Activated CD4-positive, alpha-beta T cell treated with anti-CD3 and anti-CD28 coated beads for 36 hours (primary cell): ENCODE measurements around the gene KCNE4. TPM values are rescaled to one million over a fixed set of nuclear protein-coding genes. Genes with fewer than 3 reads are reported as not detected.

Source experiments
- ATAC-seq: fragments of 200-7000 bp; cut with Tn5 transposase; one replicate; pipeline ENCODE4 v1.10.0; 2021; ENCODE audit warnings: mild to moderate bottlenecking, moderate library complexity
- CTCF ChIA-PET: fragments of 350-600 bp; sonication (Branson Sonifier 250); formaldehyde crosslinking; loops from one replicate; lab custom pipeline; 2021; ENCODE audit warnings: antibody characterized with exemption; lab: Charles Lee
- POLR2A ChIA-PET: fragments of 350-600 bp; sonication (Branson Sonifier 250); formaldehyde crosslinking; loops from one replicate; lab custom pipeline; 2021; ENCODE audit warnings: antibody characterized with exemption, inconsistent platforms; lab: Charles Lee
- DNase-seq: peaks from one replicate; pipeline ENCODE4 v3.0.0-alpha.2; 2020
- H3K27ac Mint-ChIP-seq: one replicate; pipeline ENCODE4 v1.8.0; 2021; ENCODE audit warnings: mixed read lengths
- H3K27me3 Mint-ChIP-seq: one replicate; pipeline ENCODE4 v1.8.0; 2021; ENCODE audit warnings: mixed read lengths
- H3K36me3 Mint-ChIP-seq: one replicate; pipeline ENCODE4 v1.8.0; 2021; ENCODE audit warnings: low read depth, mixed read lengths
- H3K4me1 Mint-ChIP-seq: one replicate; pipeline ENCODE4 v1.8.0; 2021; ENCODE audit warnings: mixed read lengths
- H3K4me3 Mint-ChIP-seq: one replicate; pipeline ENCODE4 v1.8.0; 2021; ENCODE audit warnings: mild to moderate bottlenecking, moderate library complexity, mixed read lengths
- H3K9me3 Mint-ChIP-seq: one replicate; pipeline ENCODE4 v1.8.0; 2021; ENCODE audit warnings: low read depth, mixed read lengths
- intact Hi-C, 2 experiments: fragments of 100-400 bp; cut with DNase I in 1 of 2; cut with micrococcal nuclease in 1 of 2; formaldehyde crosslinking; loops; one replicate each; pipeline versions ENCODE4 v1.14.2 to v1.15.1; 2022 to 2024; cut with DNase I, micrococcal nuclease
- total RNA-seq, 2 experiments: library from RNA; stranded (reverse); gene quantifications; one replicate each; pipeline ENCODE4 v1.2.3, GENCODE V29; 2021

The KCNE4 gene
- total RNA-seq, 2 experiments from 2014 or later: not detected

DNA sequence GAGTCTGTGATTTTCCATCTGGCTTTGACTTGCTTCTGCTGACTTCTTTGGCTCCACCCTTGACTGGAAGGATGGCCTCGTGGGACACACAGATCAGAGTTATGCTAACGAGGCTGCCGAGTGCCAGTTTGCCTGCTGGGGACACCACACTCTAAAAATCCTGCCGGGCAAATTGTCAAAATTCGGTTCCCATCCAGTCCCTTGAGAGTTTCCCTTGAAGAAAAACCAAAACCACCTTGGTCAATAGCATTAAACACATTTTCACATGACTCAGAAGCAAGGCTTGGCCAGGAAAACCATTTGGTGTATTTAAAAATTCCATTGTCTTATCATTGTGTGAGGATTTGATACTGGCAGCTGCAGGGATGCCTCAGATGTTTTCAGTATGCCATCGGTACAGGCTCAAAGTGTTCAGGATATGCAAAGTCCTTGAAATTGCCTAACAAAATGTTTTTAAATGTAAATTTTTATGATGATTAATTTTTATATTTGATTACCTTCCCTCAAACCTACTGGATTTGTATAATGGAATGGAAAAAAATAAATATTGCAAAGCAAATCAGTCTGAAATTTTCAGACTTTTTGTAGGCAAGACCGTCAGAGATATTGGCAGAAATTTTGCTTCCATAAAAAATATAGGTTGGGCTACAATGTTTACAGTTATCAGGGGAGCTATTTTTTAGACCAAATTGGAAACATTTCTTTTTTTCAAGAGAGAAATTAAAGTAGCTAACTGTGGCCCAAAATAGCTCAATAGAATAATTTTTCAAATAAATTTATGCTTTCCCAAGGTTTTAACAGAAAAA, 41.6 kb downstream of the KCNE4 start:
- CTCF ChIA-PET: no interaction called here
- Mint-ChIP-seq H3K9me3 (no peaks in the 10 kb centered on the region), H3K4me1 (no peaks in the 10 kb centered on the region), H3K27me3 (peaks cover 8% of the 10 kb centered on the region), H3K27ac (no peak overlapping the region), H3K4me3 (no peak overlapping the region), H3K36me3 (no peaks in the 10 kb centered on the region)
- ATAC-seq: no peak
- no peak for DNase-seq
- POLR2A ChIA-PET: no interaction called here
- intact Hi-C loops: no loop called here

DNA sequence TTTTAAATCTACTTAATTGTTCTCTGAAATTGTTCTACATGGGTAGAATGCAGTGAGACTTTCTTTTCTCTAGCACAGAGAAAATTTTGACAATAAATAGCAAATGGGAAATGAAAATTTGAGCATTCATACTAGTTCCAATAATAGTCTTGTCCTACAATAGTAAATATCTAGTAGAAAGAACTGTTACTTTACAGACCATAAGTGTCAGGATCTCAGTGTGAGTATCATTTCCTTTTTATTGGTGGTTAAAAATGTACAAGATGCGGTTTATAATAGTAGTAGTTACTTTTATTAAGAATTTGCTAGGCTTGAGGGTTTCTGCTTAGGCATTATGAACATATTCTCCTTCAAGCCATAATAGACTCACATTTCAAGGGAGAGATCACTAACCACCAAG, 43.2 kb downstream of the KCNE4 start:
- Mint-ChIP-seq H3K4me1 (no peaks in the 10 kb centered on the region), H3K27me3 (peaks cover 8% of the 10 kb centered on the region), H3K27ac (no peak overlapping the region), H3K36me3 (no peaks in the 10 kb centered on the region), H3K9me3 (no peaks in the 10 kb centered on the region), H3K4me3 (no peak overlapping the region)
- intact Hi-C loops: no loop called here
- POLR2A ChIA-PET: no interaction called here
- ATAC-seq (no peak), DNase-seq (no peak)
- CTCF ChIA-PET: no interaction called here

DNA sequence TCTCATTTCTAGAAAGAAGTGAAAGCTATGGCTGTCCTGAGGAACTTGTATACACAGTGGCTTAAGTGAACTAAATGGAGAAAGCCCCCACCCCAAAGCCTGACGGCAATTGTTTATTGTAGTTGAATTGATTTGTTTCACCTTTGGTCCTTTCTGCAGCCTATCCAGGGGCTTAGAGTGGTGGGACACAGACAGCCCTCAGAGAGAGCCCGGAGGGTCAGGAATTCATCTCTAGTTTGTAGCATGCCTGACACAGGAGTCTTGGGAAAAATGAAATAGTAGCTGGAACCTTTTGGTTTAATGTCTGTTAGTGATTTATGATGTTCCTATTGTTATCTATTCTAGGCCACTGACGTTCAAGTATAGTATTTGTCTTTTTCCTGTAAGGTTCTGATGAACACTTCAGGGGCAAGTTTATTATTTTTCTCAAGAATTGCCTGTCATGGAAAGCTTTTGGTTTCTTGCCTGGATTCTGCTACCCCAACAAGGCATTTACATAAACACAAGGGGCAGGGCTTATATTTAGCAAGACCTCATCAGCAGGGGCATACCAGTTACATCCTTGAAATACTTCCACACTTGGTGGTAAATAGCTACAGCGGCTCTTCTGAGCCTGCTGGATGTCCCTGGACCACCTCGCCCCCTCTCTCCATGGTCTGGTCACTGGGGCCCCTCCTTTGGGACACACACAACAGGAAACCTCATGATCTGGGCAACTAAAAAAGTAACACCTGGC, 44.4 kb downstream of the KCNE4 start:
- no peak for DNase-seq
- CTCF ChIA-PET: no interaction called here
- no peaks in the 10 kb centered on the region for H3K9me3 Mint-ChIP-seq
- H3K4me1 Mint-ChIP-seq: no peaks in the 10 kb centered on the region
- no peak overlapping the region for H3K27ac Mint-ChIP-seq
- no peak overlapping the region for H3K4me3 Mint-ChIP-seq
- no peaks in the 10 kb centered on the region for H3K36me3 Mint-ChIP-seq
- POLR2A ChIA-PET: no interaction called here
- H3K27me3 Mint-ChIP-seq: peaks cover 8% of the 10 kb centered on the region
- intact Hi-C loops: no loop called here
- no peak for ATAC-seq

DNA sequence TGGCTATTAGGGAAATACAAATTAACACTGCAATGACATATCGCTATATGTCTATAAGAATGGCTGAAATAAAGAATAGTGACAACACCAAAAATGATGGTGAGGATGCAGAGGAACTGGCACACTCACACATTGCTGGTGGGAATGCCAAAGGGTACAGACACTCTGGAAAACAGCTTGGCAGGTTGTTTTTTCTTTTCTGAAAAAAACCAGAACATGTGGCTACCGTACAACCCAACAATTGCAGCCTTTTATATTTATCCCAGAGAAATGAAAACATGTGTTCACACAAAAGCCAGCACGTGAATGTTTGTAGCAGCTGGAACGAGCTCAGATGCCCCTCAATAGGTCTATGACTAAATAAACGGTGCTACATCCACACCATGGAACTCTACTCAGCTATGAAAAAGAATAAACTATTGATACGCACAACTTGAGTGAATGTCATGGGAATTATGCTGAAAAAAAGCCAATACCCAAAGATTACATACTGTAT, 45.9 kb downstream of the KCNE4 start:
- ATAC-seq (no peak), DNase-seq (no peak)
- Mint-ChIP-seq H3K4me1 (no peaks in the 10 kb centered on the region), H3K27me3 (peaks cover 5% of the 10 kb centered on the region), H3K9me3 (no peaks in the 10 kb centered on the region), H3K4me3 (no peak overlapping the region), H3K36me3 (no peaks in the 10 kb centered on the region), H3K27ac (no peak overlapping the region)
- ChIA-PET CTCF (no interaction called here), POLR2A (no interaction called here)
- intact Hi-C loops: no loop called here

DNA sequence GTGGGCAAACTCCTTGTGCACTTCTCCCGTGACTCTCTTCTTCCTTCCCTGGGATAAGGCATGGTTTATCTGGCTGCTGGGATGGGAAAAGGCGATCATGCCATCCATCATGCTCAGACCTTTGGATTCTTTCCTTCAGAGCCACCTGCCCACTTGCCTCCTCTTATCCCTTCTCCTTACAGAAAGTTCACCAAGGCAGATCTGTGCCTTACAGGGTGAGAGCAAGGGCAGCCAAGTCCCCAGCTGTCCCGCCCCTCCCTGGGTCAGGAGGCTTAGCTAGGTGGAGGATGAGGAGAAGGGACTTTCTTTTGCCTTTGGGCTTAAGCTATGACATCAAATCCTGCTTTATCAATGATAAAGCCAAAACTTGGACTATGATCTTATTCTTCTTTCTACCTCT, 47.6 kb downstream of the KCNE4 start:
- H3K9me3 Mint-ChIP-seq: no peaks in the 10 kb centered on the region
- ATAC-seq (no peak), DNase-seq (no peak)
- POLR2A ChIA-PET: no interaction called here
- no peaks in the 10 kb centered on the region for H3K4me1 Mint-ChIP-seq
- H3K4me3 Mint-ChIP-seq: no peak overlapping the region
- CTCF ChIA-PET: interaction anchor here (1.2 kb wide), 1 partner anchor 17 kb away, joined by 3 read pairs; no protein-coding TSS in a partner anchor
- peaks cover 5% of the 10 kb centered on the region for H3K27me3 Mint-ChIP-seq
- no peaks in the 10 kb centered on the region for H3K36me3 Mint-ChIP-seq
- intact Hi-C loops: no loop called here
- H3K27ac Mint-ChIP-seq: no peak overlapping the region

DNA sequence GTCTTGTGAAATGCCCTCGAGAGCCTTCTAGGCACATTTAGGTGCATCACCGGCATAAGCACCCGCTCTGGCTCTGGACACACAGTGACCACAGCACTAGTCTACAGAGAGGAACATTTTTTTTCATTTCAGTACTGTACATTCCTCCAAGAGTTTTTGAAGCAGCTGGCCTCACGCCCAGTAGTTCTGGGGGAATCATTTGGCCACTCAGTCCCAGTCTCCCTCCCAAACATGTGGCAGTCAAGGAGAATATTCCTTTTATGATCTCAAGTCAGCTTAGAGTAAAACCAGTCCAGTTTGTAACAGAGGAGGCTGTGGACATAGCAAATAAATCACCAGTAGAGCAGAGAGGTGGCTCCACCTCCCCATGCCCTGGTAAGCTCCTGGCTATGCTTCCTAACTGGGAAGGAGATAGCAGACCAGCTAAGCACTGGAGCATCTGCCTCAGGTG, 48.1 kb downstream of the KCNE4 start:
- H3K27ac Mint-ChIP-seq: no peak overlapping the region
- intact Hi-C loops: loop anchor here (2.0 to 5.0 kb wide), 2 partner anchors 128 to 129 kb away; no protein-coding TSS in a partner anchor
- DNase-seq (no peak), ATAC-seq (no peak)
- H3K36me3 Mint-ChIP-seq: no peaks in the 10 kb centered on the region
- no peaks in the 10 kb centered on the region for H3K4me1 Mint-ChIP-seq
- POLR2A ChIA-PET: no interaction called here
- H3K27me3 Mint-ChIP-seq: peaks cover 5% of the 10 kb centered on the region
- H3K4me3 Mint-ChIP-seq: no peak overlapping the region
- CTCF ChIA-PET: interaction anchor here (0.8 to 1.5 kb wide), 3 partner anchors 16 to 128 kb away, joined by 3 to 4 read pairs (median 3); no protein-coding TSS in a partner anchor
- no peaks in the 10 kb centered on the region for H3K9me3 Mint-ChIP-seq

DNA sequence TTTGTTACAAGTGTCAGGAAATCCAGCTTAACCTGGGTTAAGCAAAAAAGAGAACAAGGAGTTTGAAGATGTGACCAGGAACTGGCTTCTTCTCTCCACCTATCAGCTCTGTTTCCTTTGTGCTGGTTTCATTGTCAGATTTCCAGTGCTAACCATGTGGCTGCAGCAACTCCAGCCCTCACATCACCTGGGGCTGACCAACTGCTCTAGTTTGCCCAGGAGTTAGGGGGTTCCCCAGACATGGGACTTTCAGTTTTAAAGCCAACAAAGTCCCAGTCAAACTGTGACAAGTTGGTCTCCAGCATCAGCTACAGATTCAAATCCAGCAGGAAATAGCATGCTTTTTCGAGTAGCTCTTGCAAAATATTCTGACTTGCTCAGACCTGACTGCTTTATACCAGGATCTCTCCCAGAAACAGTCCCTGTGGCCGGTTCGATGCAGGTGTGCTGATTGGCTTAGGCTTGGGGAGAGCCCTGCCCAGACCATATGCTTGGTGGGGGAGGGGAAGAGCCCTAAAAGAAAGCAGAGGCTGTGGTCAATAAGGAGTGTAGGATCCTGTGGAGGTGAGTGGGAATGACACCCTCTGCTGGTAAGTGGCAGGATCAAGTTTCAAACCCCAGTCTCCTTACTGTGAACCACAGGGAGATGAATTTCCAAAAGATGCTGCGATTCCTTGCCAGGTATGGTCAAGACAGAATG, 49.5 kb downstream of the KCNE4 start:
- intact Hi-C loops: loop anchor here (2.0 to 5.0 kb wide), 2 partner anchors 129 to 131 kb away; no protein-coding TSS in a partner anchor
- Mint-ChIP-seq H3K27ac (no peak overlapping the region), H3K4me1 (no peaks in the 10 kb centered on the region), H3K4me3 (no peak overlapping the region), H3K36me3 (no peaks in the 10 kb centered on the region), H3K9me3 (no peaks in the 10 kb centered on the region), H3K27me3 (peaks cover 3% of the 10 kb centered on the region)
- ATAC-seq (no peak), DNase-seq (no peak)
- ChIA-PET CTCF (interaction anchor here (0.7 to 1.5 kb wide), 2 partner anchors 9 to 130 kb away, joined by 4 read pairs; no protein-coding TSS in a partner anchor), POLR2A (no interaction called here)

DNA sequence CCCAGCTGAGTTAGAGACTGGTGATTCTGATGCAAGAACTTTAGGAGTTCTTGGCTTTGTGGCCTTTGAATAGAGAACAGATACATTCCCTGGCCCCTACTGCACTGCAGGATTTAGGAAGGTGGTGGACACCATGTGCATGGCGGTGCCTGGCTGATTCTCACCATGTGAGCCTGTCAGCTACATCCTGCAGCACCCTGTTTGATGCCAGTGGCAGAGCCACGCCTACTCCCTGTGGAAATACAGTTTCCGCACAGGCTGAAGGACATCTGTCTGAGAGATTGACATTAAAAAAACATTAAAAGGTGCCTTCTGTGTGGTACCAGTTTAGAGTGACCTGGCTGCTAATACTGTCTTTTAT, 50.0 kb downstream of the KCNE4 start:
- peaks cover 3% of the 10 kb centered on the region for H3K27me3 Mint-ChIP-seq
- intact Hi-C loops: loop anchor here in 1 of 2 experiments (5.0 kb wide), 1 partner anchor 130 kb away; no protein-coding TSS in a partner anchor
- ChIA-PET POLR2A (no interaction called here), CTCF (no interaction called here)
- H3K4me1 Mint-ChIP-seq: no peaks in the 10 kb centered on the region
- no peak for DNase-seq
- H3K4me3 Mint-ChIP-seq: no peak overlapping the region
- no peak for ATAC-seq
- H3K9me3 Mint-ChIP-seq: no peaks in the 10 kb centered on the region
- H3K27ac Mint-ChIP-seq: no peak overlapping the region
- H3K36me3 Mint-ChIP-seq: no peaks in the 10 kb centered on the region

DNA sequence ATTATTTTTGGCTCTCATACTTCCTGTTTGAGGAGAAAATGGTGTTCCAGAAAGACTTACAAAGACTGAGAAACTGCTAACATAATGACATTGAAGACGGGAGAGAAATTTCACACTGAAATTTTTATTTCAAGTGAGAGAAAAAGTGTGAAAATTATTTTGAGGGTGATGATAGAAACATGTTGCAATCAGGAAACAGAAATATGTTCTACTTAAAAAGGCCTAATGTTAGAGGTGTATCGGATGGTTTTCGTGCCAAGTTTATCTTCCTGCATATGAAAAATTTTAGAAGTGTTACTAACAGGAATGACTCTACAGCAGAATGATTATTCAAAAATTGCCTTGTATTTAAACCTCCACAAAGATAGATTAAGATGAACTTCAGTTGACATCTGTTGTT, 50.5 kb downstream of the KCNE4 start:
- CTCF ChIA-PET: no interaction called here
- Mint-ChIP-seq H3K9me3 (no peaks in the 10 kb centered on the region), H3K4me3 (no peak overlapping the region), H3K27ac (no peak overlapping the region), H3K36me3 (no peaks in the 10 kb centered on the region), H3K4me1 (no peaks in the 10 kb centered on the region), H3K27me3 (peaks cover 2% of the 10 kb centered on the region)
- ATAC-seq: no peak
- no peak for DNase-seq
- intact Hi-C loops: loop anchor here in 1 of 2 experiments (5.0 kb wide), 1 partner anchor 130 kb away; no protein-coding TSS in a partner anchor
- POLR2A ChIA-PET: no interaction called here

DNA sequence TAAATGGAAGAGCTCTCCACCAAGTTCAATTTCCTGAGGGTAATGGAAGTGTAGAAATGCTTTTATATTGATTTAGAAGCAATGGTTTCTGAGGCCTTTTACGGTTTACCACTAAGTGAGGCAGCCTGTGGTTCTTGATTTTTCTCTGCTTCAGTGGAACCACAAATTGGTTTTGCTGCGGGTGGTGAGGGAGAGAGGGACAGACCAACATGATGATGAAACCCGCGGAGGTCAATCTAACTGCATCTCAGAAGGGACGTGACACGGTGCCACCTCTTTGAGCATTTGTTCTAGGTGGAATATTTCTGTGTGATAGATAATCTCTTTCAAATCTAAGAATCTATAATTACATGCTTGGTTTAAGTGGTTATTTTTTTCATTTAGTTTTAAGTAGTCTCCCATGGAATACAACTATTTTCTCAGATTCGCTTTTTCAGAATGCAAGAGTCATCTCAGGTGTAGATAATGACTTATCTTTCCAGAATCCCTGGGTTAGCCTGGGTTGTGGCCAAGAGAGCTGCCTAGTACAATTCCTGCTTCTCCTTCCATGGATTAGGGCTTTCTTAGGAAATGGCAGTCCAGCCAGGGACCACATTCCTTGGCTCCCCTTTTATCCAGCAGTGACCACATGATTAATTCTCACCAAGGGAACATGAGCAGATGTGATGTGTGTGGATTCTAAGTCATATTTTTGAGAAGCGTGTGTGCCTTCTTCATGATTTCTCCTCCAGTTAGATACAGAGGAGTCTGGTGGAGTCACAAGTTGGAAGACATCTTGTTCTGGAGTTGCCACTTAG, 52.5 kb downstream of the KCNE4 start:
- Mint-ChIP-seq H3K36me3 (no peaks in the 10 kb centered on the region), H3K27ac (no peak overlapping the region), H3K4me1 (no peaks in the 10 kb centered on the region), H3K4me3 (no peak overlapping the region), H3K9me3 (no peaks in the 10 kb centered on the region), H3K27me3 (no peaks in the 10 kb centered on the region)
- ATAC-seq (no peak), DNase-seq (no peak)
- intact Hi-C loops: loop anchor here in 1 of 2 experiments (5.0 kb wide), 1 partner anchor 132 kb away; no protein-coding TSS in a partner anchor
- ChIA-PET CTCF (no interaction called here), POLR2A (no interaction called here)
